ENCODE results near the gene WDR86. TPM values are rescaled to one million over a fixed set of nuclear protein-coding genes. Genes with fewer than 3 reads are reported as not detected.

WDR86 gene
- polyA plus RNA-seq, 2 of the 4 experiments (the other 2 are of a cell fraction), result 0.17 to 0.19 TPM

DNA sequence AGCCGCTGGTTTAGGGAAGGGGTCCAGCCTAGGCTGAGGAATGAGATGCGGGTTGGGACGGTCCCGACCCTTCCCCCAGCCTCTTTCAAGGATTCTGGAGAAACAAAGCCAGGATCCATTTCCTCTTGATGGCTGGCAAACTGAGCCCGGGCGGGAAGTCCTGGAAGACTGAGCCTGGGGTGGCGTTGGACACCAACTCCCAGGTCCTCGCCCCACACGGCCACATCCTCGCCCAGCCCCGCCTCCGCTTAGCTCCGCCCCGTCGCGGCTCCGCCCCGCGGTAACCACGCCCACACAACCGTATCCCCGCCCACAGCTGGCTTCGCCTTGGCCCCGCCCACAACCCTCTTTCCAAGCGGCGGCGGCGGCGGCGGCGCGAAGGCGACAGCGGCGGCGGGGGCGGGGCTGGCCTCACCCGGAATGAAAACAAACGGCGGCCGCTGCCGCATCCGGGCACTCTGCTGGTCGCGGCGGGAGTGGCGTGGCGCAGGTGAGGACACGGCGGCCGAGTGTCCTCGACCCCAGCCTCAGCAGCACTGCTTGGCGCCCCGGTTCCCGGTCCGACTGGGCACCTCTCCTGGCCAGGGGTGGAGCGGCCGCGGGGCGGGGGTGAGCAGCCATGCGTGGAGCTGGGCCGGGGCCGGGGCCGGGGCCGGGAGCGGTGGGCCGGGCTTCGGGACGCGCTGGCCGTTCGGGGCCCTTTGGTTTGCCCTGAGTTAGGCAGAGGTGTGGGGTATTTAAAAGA, 68.3 kb downstream of the WDR86 start, which contains the start of gene NUB1 (continued):
- no peak for TF ChIP-seq HOXB13 (CRISPR knock-in tag; IDR thresholded peaks at IDR 0.05; ENCODE audit: low read depth)
- TF ChIP-seq RNF2 (IDR thresholded peaks at IDR 0.05; ENCODE audit: borderline replicate concordance, low read depth), result no peak
- no peak for TF ChIP-seq KDM1A (IDR thresholded peaks at IDR 0.05; ENCODE audit: low read depth)
- no peak for TF ChIP-seq HOXB5 (CRISPR knock-in tag; IDR thresholded peaks at IDR 0.05)
- TF ChIP-seq, protein P1, sequence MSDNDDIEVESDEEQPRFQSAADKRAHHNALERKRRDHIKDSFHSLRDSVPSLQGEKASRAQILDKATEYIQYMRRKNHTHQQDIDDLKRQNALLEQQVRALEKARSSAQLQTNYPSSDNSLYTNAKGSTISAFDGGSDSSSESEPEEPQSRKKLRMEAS (IDR thresholded peaks at IDR 0.05), result peak; percentile 64; the same call in 1 of the 2 replicates
- TF ChIP-seq, protein P2, sequence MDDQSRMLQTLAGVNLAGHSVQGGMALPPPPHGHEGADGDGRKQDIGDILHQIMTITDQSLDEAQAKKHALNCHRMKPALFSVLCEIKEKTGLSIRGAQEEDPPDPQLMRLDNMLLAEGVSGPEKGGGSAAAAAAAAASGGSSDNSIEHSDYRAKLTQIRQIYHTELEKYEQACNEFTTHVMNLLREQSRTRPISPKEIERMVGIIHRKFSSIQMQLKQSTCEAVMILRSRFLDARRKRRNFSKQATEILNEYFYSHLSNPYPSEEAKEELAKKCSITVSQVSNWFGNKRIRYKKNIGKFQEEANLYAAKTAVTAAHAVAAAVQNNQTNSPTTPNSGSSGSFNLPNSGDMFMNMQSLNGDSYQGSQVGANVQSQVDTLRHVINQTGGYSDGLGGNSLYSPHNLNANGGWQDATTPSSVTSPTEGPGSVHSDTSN (IDR thresholded peaks at IDR 0.05), result no peak
- TF ChIP-seq BHLHE40 (IDR thresholded peaks at IDR 0.05; ENCODE audit: low read depth, low read length), result no peak
- TF ChIP-seq BCL3 (IDR thresholded peaks at IDR 0.05), result no peak
- no peak for TF ChIP-seq NR3C1 (IDR thresholded peaks at IDR 0.05)
- TF ChIP-seq E2F6 (IDR thresholded peaks at IDR 0.05; ENCODE audit: borderline replicate concordance, low read depth), result peak; percentile 21

GRCh38 chr7:151340794-151341356, 69.0 kb downstream of the WDR86 start:
- H3K4me2 ChIP-seq, result peak overlapping the region; percentile 61
- 0 out of 3 replicates have a peak, but pooled peaks cover 2% of the 10 kb centered on the region for H3K9me3 ChIP-seq
- peaks cover 18% of the 10 kb centered on the region for H3K4me1 ChIP-seq
- ChIA-PET POLR2A (interaction anchor here (0.7 to 1.6 kb wide), 11 partner anchors 12 to 519 kb away, joined by 3 to 10 read pairs (median 3); partner anchors contain the start of gene ABCF2), CTCF (interaction anchor here (1.3 to 9.1 kb wide), 5 partner anchors 10 to 25 kb away, joined by 6 to 50 read pairs (median 7); no protein-coding TSS in a partner anchor)
- whole genome bisulfite sequencing (ENCODE audit: missing lambda C conversion rate), result 60% methylated on average over 12 of the region's 12 CpGs
- ATAC-seq, result peak in 1 of 2 experiments; percentile 62; a peak in 3 of 6 replicates
- H3K4me3 ChIP-seq, result peak overlapping the region; percentile 68
- peak overlapping the region; percentile 22 to 81; a peak in 4 of 6 replicates for H3K27ac ChIP-seq
- no peak for DNase-seq (ENCODE audit: low read depth in 1 of 2, low spot score in 1 of 2)
- no peak for FAIRE-seq
- TF ChIP-seq PHF8 (IDR thresholded peaks at IDR 0.05; ENCODE audit: borderline replicate concordance, low read depth), result no peak
- no peak for TF ChIP-seq SREBF2 (IDR thresholded peaks at IDR 0.05)
- no peak for TF ChIP-seq CBX8 (IDR thresholded peaks at IDR 0.05)
- TF ChIP-seq CTCF (IDR thresholded peaks at IDR 0.05), result no peak
- TF ChIP-seq, protein P3, sequence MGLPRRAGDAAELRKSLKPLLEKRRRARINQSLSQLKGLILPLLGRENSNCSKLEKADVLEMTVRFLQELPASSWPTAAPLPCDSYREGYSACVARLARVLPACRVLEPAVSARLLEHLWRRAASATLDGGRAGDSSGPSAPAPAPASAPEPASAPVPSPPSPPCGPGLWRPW (IDR thresholded peaks at IDR 0.05), result no peak
- no peak for TF ChIP-seq TP53 (CRISPR knock-in tag; IDR thresholded peaks at IDR 0.05)
- no peak for TF ChIP-seq HOXB5 (CRISPR knock-in tag; IDR thresholded peaks at IDR 0.05)
- no peak for TF ChIP-seq EP300 (IDR thresholded peaks at IDR 0.05)
- TF ChIP-seq REST (IDR thresholded peaks at IDR 0.05), result no peak
- TF ChIP-seq, protein P4, sequence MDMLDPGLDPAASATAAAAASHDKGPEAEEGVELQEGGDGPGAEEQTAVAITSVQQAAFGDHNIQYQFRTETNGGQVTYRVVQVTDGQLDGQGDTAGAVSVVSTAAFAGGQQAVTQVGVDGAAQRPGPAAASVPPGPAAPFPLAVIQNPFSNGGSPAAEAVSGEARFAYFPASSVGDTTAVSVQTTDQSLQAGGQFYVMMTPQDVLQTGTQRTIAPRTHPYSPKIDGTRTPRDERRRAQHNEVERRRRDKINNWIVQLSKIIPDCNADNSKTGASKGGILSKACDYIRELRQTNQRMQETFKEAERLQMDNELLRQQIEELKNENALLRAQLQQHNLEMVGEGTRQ (IDR thresholded peaks at IDR 0.05), result no peak
- TF ChIP-seq EHMT2 (IDR thresholded peaks at IDR 0.05; ENCODE audit: low read depth), result no peak
- no peak for TF ChIP-seq HOXA7 (CRISPR knock-in tag; IDR thresholded peaks at IDR 0.05)
- TF ChIP-seq RFX5 (IDR thresholded peaks at IDR 0.05), result no peak
- TF ChIP-seq NPAS2 (CRISPR knock-in tag; IDR thresholded peaks at IDR 0.05; ENCODE audit: borderline replicate concordance), result no peak
- TF ChIP-seq, protein P1 (IDR thresholded peaks at IDR 0.05), result no peak
- TF ChIP-seq ATOH8 (CRISPR knock-in tag; IDR thresholded peaks at IDR 0.05; ENCODE audit: low read depth), result no peak
- no peak for TF ChIP-seq ZSCAN20 (CRISPR knock-in tag; IDR thresholded peaks at IDR 0.05)

Data from A549 (cell line).